ENCODE results near the gene EVX1.

The EVX1 gene

DNA sequence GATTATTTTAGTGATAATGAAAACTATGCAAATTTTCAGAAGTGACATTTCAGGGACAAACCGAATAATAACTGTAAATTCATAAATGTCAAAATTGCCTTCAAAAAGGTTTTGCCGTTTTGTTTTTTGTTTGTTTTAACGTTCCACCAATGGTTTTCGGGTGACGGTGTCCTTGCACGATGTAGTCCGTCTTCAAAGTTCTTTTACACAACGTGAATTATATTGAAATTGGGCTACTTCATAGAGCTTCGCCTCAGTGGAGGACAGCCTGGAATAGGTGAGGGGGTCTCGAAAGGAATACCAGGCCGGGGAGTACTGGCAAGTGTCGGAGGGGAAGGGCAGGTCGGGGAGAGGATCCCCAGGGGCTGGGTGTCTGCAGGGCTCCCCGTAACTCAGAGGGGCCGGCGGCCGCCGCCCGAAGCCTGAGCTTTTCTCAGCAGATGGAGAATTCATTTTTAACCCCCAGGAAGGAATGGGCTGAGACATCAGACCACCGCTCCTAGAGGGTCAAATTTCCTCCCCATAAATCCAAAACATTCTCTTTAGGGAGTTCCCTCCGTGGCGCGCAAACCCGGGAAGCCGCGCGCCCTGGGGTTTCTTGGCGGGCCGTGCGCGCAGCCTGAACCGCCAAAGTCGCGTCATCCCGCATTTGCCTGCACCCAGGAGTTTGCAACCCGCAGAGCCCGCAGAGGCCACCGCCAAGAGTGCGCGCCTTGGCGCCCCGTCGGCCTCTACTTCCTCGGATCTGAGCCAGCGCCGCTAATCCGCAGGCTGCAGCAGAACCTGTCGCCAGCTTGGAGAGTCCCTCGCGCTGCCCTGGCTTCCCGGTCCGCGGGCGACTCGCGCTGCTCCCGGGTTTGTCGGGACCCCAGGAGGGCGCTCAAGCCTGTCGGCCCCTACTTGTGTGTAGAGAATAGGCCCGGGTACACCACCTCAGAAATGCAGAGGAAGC lies 17.3 kb upstream of the EVX1 start:
- TF ChIP-seq, protein P1, sequence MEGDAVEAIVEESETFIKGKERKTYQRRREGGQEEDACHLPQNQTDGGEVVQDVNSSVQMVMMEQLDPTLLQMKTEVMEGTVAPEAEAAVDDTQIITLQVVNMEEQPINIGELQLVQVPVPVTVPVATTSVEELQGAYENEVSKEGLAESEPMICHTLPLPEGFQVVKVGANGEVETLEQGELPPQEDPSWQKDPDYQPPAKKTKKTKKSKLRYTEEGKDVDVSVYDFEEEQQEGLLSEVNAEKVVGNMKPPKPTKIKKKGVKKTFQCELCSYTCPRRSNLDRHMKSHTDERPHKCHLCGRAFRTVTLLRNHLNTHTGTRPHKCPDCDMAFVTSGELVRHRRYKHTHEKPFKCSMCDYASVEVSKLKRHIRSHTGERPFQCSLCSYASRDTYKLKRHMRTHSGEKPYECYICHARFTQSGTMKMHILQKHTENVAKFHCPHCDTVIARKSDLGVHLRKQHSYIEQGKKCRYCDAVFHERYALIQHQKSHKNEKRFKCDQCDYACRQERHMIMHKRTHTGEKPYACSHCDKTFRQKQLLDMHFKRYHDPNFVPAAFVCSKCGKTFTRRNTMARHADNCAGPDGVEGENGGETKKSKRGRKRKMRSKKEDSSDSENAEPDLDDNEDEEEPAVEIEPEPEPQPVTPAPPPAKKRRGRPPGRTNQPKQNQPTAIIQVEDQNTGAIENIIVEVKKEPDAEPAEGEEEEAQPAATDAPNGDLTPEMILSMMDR (conservative IDR thresholded peaks at IDR 0.05) = no peak
- H3K27ac ChIP-seq = no peak overlapping the region

DNA sequence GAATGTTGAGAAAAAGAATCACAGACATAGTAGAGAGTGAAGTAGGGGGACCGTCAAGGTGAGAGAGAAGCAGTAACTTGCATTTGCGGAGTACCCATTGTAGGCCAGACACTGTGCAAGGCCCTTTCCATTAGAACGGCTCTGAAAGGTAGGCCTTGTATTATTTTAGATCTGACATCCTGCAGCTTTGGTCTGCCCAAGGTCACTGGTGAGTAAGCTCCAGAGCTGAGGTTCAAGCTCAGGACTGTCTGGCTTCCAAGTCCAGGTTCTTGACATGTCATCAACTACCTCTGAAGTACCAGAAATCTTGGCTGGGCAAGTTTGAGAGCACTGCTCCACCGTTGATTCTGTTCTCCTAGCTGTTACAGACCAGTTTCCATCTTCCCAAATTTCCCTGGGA lies 13.2 kb upstream of the EVX1 start:
- TF ChIP-seq, protein P1 (conservative IDR thresholded peaks at IDR 0.05) = no peak
- no peak overlapping the region for H3K27ac ChIP-seq

- TF ChIP-seq, protein P1 (conservative IDR thresholded peaks at IDR 0.05) = peak; percentile 73
- H3K27ac ChIP-seq = peak overlapping the region; percentile 85
These were observed 7.0 kb upstream of the EVX1 start for GRCh38 chr7:27235387-27236311.

- no peak overlapping the region for H3K27ac ChIP-seq
- TF ChIP-seq, protein P1 (conservative IDR thresholded peaks at IDR 0.05) = no peak
These were observed 4.8 kb upstream of the EVX1 start for GRCh38 chr7:27237735-27238334.

DNA sequence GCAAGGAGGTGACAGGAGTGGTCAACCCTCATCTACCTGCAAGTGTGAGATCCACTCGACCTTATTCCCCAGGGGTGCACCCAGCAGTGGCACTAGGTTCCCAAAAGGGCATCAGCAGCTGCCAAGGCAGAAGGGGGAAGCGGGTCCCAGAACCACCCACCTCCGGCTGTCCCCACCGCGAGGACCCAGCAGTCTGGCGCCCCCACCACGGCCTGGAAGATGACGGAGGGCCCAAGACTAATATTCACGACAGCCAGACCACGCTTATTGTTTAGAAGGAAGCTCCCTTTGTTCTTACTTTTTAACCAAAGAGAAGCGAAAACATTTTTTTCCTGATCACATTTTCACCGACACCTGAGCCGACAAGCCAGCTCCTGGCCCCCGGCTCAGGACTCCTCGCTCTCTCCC lies 3.6 kb upstream of the EVX1 start:
- TF ChIP-seq, protein P1 (conservative IDR thresholded peaks at IDR 0.05) = no peak
- no peak overlapping the region for H3K27ac ChIP-seq

GRCh38 chr7:27239387-27240014 lies 3.1 kb upstream of the EVX1 start:
- no peak overlapping the region for H3K27ac ChIP-seq
- TF ChIP-seq, protein P1 (conservative IDR thresholded peaks at IDR 0.05) = no peak

Data from VCaP (cell line).